Measurements from ENCODE around the gene NIF3L1. TPM values are rescaled to one million over a fixed set of nuclear protein-coding genes. Genes with fewer than 3 reads are reported as not detected.

The NIF3L1 gene
- total and polyA plus RNA-seq, 7 donors: 9.8 to 30.7 (median 23.5) TPM

DNA sequence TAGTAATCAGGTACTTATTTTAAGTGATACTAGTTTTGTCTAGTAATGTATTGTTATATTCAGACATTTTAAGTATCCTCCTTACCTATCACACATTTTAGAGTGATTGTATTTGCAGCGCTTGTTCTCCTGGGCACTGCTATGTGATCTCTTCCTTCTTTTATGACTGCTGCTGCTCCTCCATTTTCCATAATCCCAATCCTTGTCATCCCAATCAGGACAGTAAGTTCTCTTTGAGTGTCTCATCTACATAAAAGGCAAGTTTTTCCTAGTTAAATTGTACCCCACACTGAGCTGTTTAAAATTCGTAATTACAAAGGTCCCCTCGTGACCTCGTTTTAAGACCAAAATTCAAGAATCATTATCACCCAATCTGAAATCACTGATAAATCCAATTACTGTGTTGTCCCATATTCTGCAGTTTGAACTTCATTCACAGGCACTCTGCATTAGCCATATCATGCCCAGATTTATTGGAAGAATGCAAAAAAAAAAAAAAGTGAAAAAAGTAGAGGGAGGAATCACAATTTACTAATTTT is 27.5 kb upstream of the NIF3L1 start:
- peak overlapping the region; percentile 100 for H3K27ac ChIP-seq
- intact Hi-C loops (cut with DNase I): loop anchor here (1.0 to 10.0 kb wide), 4 partner anchors 49 to 783 kb away; partner anchors contain the start of genes ORC2 and TMEM237
- no peak for DNase-seq
- H3K4me1 ChIP-seq: peaks cover 0 to 54% (median 51%) of the 10 kb centered on the region in 4 donors
- H3K27me3 ChIP-seq: no peaks in the 10 kb centered on the region
- peak overlapping the region; percentile 90 to 100 (median 96) for H3K4me3 ChIP-seq
- 8 to 9% methylated on average over 4 of the region's 4 CpGs for WGBS, 2 donors
- no peak for TF ChIP-seq POLR2AphosphoS5 (IDR thresholded peaks at IDR 0.05)
- TF ChIP-seq EP300 (IDR thresholded peaks at IDR 0.05): no peak
- TF ChIP-seq POLR2A (IDR thresholded peaks at IDR 0.05): no peak
- TF ChIP-seq, protein P1, sequence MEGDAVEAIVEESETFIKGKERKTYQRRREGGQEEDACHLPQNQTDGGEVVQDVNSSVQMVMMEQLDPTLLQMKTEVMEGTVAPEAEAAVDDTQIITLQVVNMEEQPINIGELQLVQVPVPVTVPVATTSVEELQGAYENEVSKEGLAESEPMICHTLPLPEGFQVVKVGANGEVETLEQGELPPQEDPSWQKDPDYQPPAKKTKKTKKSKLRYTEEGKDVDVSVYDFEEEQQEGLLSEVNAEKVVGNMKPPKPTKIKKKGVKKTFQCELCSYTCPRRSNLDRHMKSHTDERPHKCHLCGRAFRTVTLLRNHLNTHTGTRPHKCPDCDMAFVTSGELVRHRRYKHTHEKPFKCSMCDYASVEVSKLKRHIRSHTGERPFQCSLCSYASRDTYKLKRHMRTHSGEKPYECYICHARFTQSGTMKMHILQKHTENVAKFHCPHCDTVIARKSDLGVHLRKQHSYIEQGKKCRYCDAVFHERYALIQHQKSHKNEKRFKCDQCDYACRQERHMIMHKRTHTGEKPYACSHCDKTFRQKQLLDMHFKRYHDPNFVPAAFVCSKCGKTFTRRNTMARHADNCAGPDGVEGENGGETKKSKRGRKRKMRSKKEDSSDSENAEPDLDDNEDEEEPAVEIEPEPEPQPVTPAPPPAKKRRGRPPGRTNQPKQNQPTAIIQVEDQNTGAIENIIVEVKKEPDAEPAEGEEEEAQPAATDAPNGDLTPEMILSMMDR (IDR thresholded peaks at IDR 0.05): no peak
- peaks cover 20 to 40% (median 28%) of the 10 kb centered on the region in 4 donors for H3K36me3 ChIP-seq
- H3K9me3 ChIP-seq: no peaks in the 10 kb centered on the region

DNA sequence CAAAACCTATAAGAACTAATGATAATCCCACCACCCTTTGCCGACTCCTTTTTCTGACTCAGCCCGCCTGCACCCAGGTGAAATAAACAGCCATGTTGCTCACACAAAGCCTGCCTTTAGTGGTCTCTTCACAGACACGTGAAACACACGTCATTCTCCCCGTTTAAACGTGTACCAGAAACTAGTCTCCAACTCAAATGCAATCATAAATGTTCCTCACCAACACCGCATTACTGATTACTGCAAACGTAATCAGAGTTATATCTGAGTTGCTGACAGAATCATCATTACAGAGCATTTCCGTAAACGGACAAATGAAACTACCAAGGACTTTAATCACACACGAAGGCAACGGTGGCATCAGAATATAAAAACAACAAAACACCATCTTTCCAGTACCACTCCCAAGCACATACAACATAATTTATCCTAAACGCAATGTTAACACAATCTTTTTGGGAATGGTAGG is 26.6 kb upstream of the NIF3L1 start:
- H3K4me1 ChIP-seq: peaks cover 0 to 54% (median 44%) of the 10 kb centered on the region in 4 donors
- H3K27me3 ChIP-seq: no peaks in the 10 kb centered on the region
- H3K9me3 ChIP-seq: no peaks in the 10 kb centered on the region
- peaks cover 11 to 31% (median 19%) of the 10 kb centered on the region in 4 donors for H3K36me3 ChIP-seq
- DNase-seq: no peak
- TF ChIP-seq, protein P1 (IDR thresholded peaks at IDR 0.05): no peak
- TF ChIP-seq POLR2A (IDR thresholded peaks at IDR 0.05) (peak; percentile 41 to 49), POLR2AphosphoS5 (IDR thresholded peaks at IDR 0.05) (peak; percentile 69 to 97 (median 84)), EP300 (IDR thresholded peaks at IDR 0.05) (peak in 1 of 4 donors; percentile 25)
- H3K4me3 ChIP-seq: peak overlapping the region; percentile 90 to 100 (median 96)
- H3K27ac ChIP-seq: peak overlapping the region; percentile 100
- 0% methylated on average over 13 of the region's 13 CpGs for WGBS, 2 donors
- intact Hi-C loops (cut with DNase I): loop anchor here (5.0 to 10.0 kb wide), 3 partner anchors 100 to 782 kb away; partner anchors contain the start of genes ORC2 and TMEM237

DNA sequence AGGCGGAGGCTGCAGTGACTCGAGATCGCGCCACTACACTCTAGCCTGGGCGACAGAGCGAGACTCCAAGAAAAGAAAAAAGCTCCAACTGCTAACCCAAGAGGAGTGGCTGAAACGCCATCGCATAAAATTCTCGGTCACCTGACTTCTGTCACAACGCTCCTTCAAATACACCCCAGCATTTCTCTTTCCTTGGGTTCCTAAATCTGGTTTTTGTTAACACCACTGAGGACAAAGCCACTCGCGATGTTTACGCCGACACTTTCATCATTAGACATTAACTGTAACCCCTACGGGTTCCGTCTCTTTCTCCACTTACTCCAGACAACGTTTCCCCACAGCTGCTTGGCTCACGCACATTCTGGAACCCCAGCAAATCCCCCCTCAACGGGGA is 25.4 kb upstream of the NIF3L1 start:
- WGBS, 2 donors: 0% methylated on average over 19 of the region's 19 CpGs
- Histone ChIP-seq H3K27ac (peak overlapping the region; percentile 100), H3K4me1 (peaks cover 0 to 41% (median 33%) of the 10 kb centered on the region in 4 donors), H3K4me3 (peak overlapping the region; percentile 90 to 100 (median 96)), H3K9me3 (no peaks in the 10 kb centered on the region), H3K36me3 (peaks cover 2 to 19% (median 7%) of the 10 kb centered on the region in 4 donors), H3K27me3 (no peaks in the 10 kb centered on the region)
- no peak for DNase-seq
- intact Hi-C loops (cut with DNase I): loop anchor here (1.0 to 10.0 kb wide), 4 partner anchors 25 to 781 kb away; partner anchors contain the start of genes ORC2 and TMEM237
- TF ChIP-seq POLR2A (IDR thresholded peaks at IDR 0.05): no peak
- no peak for TF ChIP-seq POLR2AphosphoS5 (IDR thresholded peaks at IDR 0.05)

DNA sequence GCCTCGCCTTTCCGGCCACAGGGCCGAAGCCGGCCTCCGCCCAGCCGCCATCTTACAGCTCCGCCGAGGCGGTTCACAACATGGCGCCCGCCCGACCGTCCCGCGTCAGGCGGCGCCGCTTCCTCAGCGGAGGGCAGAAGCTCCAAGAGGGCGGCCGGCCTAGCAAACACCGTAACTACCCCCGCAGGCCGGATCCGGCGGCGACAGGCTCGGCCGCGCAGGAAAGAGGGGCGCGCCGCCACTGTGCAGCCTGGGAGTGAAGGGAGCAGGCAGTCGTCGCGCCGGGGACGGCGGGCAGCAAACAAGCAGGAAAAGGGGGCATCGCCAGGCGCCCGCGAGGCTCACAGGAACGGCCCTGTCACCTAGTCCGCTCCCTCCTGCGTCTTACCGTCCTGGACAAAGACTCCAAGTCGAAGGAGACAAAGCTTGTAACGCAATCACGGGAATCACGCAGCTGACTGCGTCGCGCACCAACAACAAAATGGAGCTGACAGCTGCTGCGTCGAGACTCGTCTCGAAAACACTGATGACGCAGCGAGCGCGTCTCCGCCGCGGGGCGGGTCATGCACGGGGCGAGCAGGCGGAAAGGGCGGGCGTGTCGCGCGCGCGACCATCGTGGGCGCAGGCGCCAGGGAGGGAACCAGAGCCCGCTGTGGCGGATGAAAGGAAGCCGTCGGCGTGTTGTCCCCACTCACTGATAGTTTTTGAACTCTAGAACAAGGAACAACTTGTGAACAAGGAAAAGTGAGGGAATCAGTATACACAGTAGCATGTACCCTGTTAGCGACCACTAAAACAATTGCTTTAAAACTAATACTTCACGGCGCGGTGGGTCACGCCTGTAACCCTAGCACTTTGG is 24.8 kb upstream of the NIF3L1 start, which contains the start of gene CLK1:
Gene CLK1, minus strand, starts transcription at position 483 of the 859 bp plus-strand sequence. CDS start 2,796 bp downstream, outside the sequence.
- Histone ChIP-seq H3K36me3 (peaks cover 0 to 13% (median 2%) of the 10 kb centered on the region in 4 donors), H3K4me3 (peak within 1 kb of the TSS; percentile 90 to 100 (median 96)), H3K4me1 (peaks cover 0 to 35% (median 27%) of the 10 kb centered on the region in 4 donors), H3K27ac (peak within 1 kb of the TSS; percentile 100), H3K9me3 (no peaks in the 10 kb centered on the region), H3K27me3 (no peaks in the 10 kb centered on the region)
- 0 to 2% methylated on average over 89 of the region's 89 CpGs for WGBS, 2 donors
- intact Hi-C loops (cut with DNase I): loop anchor here (1.0 to 10.0 kb wide), 4 partner anchors 24 to 780 kb away; partner anchors contain the start of genes ORC2 and TMEM237
- TF ChIP-seq, protein P1 (IDR thresholded peaks at IDR 0.05): no peak
- TF ChIP-seq EP300 (IDR thresholded peaks at IDR 0.05): peak in 1 of 4 donors; percentile 95
- TF ChIP-seq POLR2AphosphoS5 (IDR thresholded peaks at IDR 0.05): peak; percentile 100
- peak; percentile 99 for TF ChIP-seq POLR2A (IDR thresholded peaks at IDR 0.05)
- DNase-seq: peak; percentile 98
